Measurements from ENCODE around the gene ADAM11. TPM values are rescaled to one million over a fixed set of nuclear protein-coding genes. Genes with fewer than 3 reads are reported as not detected.
"Not testable (repeated sequence)": the region's sequence is repeated elsewhere in the genome, so short reads cannot be mapped to it uniquely, and the experiment has no call there.

The ADAM11 gene
- total and polyA plus RNA-seq, 3 experiments from 2014 or later, result 0.35 to 0.71 TPM; not detected in 1

- H3K4me1 ChIP-seq (ENCODE audit: insufficient read depth, low read length); H3K4me1 Mint-ChIP-seq; H3K4me3 Mint-ChIP-seq; H3K36me3 ChIP-seq (ENCODE audit: insufficient read depth, low read length); CTCF ChIA-PET; H3K36me3 Mint-ChIP-seq; DNase-seq; POLR2A ChIA-PET; H3K9me3 Mint-ChIP-seq; H3K4me3 ChIP-seq (ENCODE audit: low read length); H3K27ac ChIP-seq (ENCODE audit: low read depth, low read length); H3K9me3 ChIP-seq (ENCODE audit: low read length); H3K27me3 ChIP-seq (ENCODE audit: insufficient read depth, low read length, poor library complexity, severe bottlenecking): not testable (repeated sequence)
- Mint-ChIP-seq H3K27me3 (peaks cover 23 to 32% of the 10 kb centered on the region in 2 donors), H3K27ac (peak overlapping the region in 1 of 8 donors; percentile 29)
These were observed 59.7 kb downstream of the ADAM11 start for GRCh38 chr17:44818508-44818907.

GRCh38 chr17:44820631-44821212 lies 61.9 kb downstream of the ADAM11 start:
- peaks cover 24 to 26% of the 10 kb centered on the region in 2 donors for H3K27me3 Mint-ChIP-seq
- CTCF ChIA-PET, result no interaction called here
- no peak overlapping the region for H3K27ac Mint-ChIP-seq
- Histone ChIP-seq H3K27me3 (ENCODE audit: insufficient read depth, low read length, poor library complexity, severe bottlenecking) (no peaks in the 10 kb centered on the region), H3K36me3 (ENCODE audit: insufficient read depth, low read length) (no peaks in the 10 kb centered on the region), H3K4me3 (ENCODE audit: low read length) (no peak overlapping the region), H3K4me1 (ENCODE audit: insufficient read depth, low read length) (no peaks in the 10 kb centered on the region), H3K9me3 (ENCODE audit: low read length) (no peaks in the 10 kb centered on the region), H3K27ac (ENCODE audit: low read depth, low read length) (no peak overlapping the region)
- H3K4me1 Mint-ChIP-seq, result no peaks in the 10 kb centered on the region
- POLR2A ChIA-PET, result no interaction called here
- no peak overlapping the region for H3K4me3 Mint-ChIP-seq
- no peak for DNase-seq
- H3K9me3 Mint-ChIP-seq, result no peaks in the 10 kb centered on the region
- no peaks in the 10 kb centered on the region for H3K36me3 Mint-ChIP-seq

GRCh38 chr17:44825236-44825635 lies 66.4 kb downstream of the ADAM11 start:
- CTCF ChIA-PET, result interaction anchor here (0.7 kb wide), 1 partner anchor 32 kb away, joined by 3 read pairs; no protein-coding TSS in a partner anchor
- H3K4me3 Mint-ChIP-seq; H3K27ac Mint-ChIP-seq; H3K36me3 ChIP-seq (ENCODE audit: insufficient read depth, low read length); H3K36me3 Mint-ChIP-seq; H3K4me3 ChIP-seq (ENCODE audit: low read length); H3K9me3 Mint-ChIP-seq; H3K27ac ChIP-seq (ENCODE audit: low read depth, low read length); POLR2A ChIA-PET; DNase-seq; H3K9me3 ChIP-seq (ENCODE audit: low read length): not testable (repeated sequence)
- peaks cover 12% of the 10 kb centered on the region for H3K4me1 ChIP-seq (ENCODE audit: insufficient read depth, low read length)
- Mint-ChIP-seq H3K4me1 (peaks cover 9 to 12% (median 11%) of the 10 kb centered on the region in 3 donors), H3K27me3 (peaks cover 45 to 48% of the 10 kb centered on the region in 2 donors)
- peaks cover 21% of the 10 kb centered on the region for H3K27me3 ChIP-seq (ENCODE audit: insufficient read depth, low read length, poor library complexity, severe bottlenecking)

GRCh38 chr17:44826123-44826790 lies 67.5 kb downstream of the ADAM11 start:
- ChIA-PET POLR2A (no interaction called here), CTCF (interaction anchor here (0.7 kb wide), 1 partner anchor 1114 kb away, joined by 4 read pairs; no protein-coding TSS in a partner anchor)
- no peak overlapping the region for H3K27ac ChIP-seq (ENCODE audit: low read depth, low read length)
- peaks cover 0 to 2% (median 0%) of the 10 kb centered on the region in 3 donors for H3K36me3 Mint-ChIP-seq
- no peaks in the 10 kb centered on the region for H3K36me3 ChIP-seq (ENCODE audit: insufficient read depth, low read length)
- H3K4me1 Mint-ChIP-seq, result peaks cover 10 to 16% (median 11%) of the 10 kb centered on the region in 3 donors
- DNase-seq, result no peak
- no peaks in the 10 kb centered on the region for H3K9me3 ChIP-seq (ENCODE audit: low read length)
- H3K4me3 ChIP-seq (ENCODE audit: low read length), result no peak overlapping the region
- H3K27me3 Mint-ChIP-seq, result peaks cover 43 to 49% of the 10 kb centered on the region in 2 donors
- H3K4me3 Mint-ChIP-seq, result no peak overlapping the region
- H3K9me3 Mint-ChIP-seq, result no peaks in the 10 kb centered on the region
- H3K4me1 ChIP-seq (ENCODE audit: insufficient read depth, low read length), result peaks cover 12% of the 10 kb centered on the region
- no peak overlapping the region for H3K27ac Mint-ChIP-seq
- H3K27me3 ChIP-seq (ENCODE audit: insufficient read depth, low read length, poor library complexity, severe bottlenecking), result peaks cover 29% of the 10 kb centered on the region

GRCh38 chr17:44827863-44828262 lies 69.1 kb downstream of the ADAM11 start:
- POLR2A ChIA-PET, result no interaction called here
- Histone ChIP-seq H3K27me3 (ENCODE audit: insufficient read depth, low read length, poor library complexity, severe bottlenecking) (peaks cover 34% of the 10 kb centered on the region), H3K9me3 (ENCODE audit: low read length) (no peaks in the 10 kb centered on the region), H3K36me3 (ENCODE audit: insufficient read depth, low read length) (no peaks in the 10 kb centered on the region), H3K4me3 (ENCODE audit: low read length) (no peak overlapping the region), H3K4me1 (ENCODE audit: insufficient read depth, low read length) (peaks cover 12% of the 10 kb centered on the region), H3K27ac (ENCODE audit: low read depth, low read length) (no peak overlapping the region)
- Mint-ChIP-seq H3K36me3 (peaks cover 0 to 2% (median 0%) of the 10 kb centered on the region in 3 donors), H3K9me3 (no peaks in the 10 kb centered on the region), H3K27me3 (peaks cover 52 to 59% of the 10 kb centered on the region in 2 donors), H3K4me1 (peaks cover 10 to 16% (median 11%) of the 10 kb centered on the region in 3 donors), H3K27ac (no peak overlapping the region), H3K4me3 (no peak overlapping the region)
- DNase-seq, result no peak
- CTCF ChIA-PET, result no interaction called here

- peak in 2 of 5 donors; percentile 9 to 28 for DNase-seq
- Histone ChIP-seq H3K27ac (ENCODE audit: low read depth, low read length) (no peak overlapping the region), H3K27me3 (ENCODE audit: insufficient read depth, low read length, poor library complexity, severe bottlenecking) (peaks cover 35% of the 10 kb centered on the region), H3K9me3 (ENCODE audit: low read length) (no peaks in the 10 kb centered on the region), H3K4me1 (ENCODE audit: insufficient read depth, low read length) (peaks cover 12% of the 10 kb centered on the region), H3K4me3 (ENCODE audit: low read length) (peak overlapping the region; percentile 4), H3K36me3 (ENCODE audit: insufficient read depth, low read length) (no peaks in the 10 kb centered on the region)
- Mint-ChIP-seq H3K27ac (peak overlapping the region in 3 of 8 donors; percentile 11 to 60 (median 32)), H3K27me3 (peaks cover 59 to 64% of the 10 kb centered on the region in 2 donors), H3K4me1 (peaks cover 10 to 16% (median 11%) of the 10 kb centered on the region in 3 donors), H3K9me3 (no peaks in the 10 kb centered on the region), H3K4me3 (peak overlapping the region; percentile 58 to 86 (median 80)), H3K36me3 (peaks cover 0 to 2% (median 0%) of the 10 kb centered on the region in 3 donors)
- ChIA-PET POLR2A (no interaction called here), CTCF (no interaction called here)
These were observed 70.2 kb downstream of the ADAM11 start for GRCh38 chr17:44828919-44829522.

- peaks cover 0 to 2% (median 0%) of the 10 kb centered on the region in 3 donors for H3K36me3 Mint-ChIP-seq
- Histone ChIP-seq H3K4me3 (ENCODE audit: low read length) (peak within 1 kb of the TSS; percentile 4), H3K27ac (ENCODE audit: low read depth, low read length) (no peak within 1 kb of the TSS), H3K9me3 (ENCODE audit: low read length) (no peaks in the 10 kb centered on the region), H3K4me1 (ENCODE audit: insufficient read depth, low read length) (peaks cover 12% of the 10 kb centered on the region), H3K27me3 (ENCODE audit: insufficient read depth, low read length, poor library complexity, severe bottlenecking) (peaks cover 35% of the 10 kb centered on the region), H3K36me3 (ENCODE audit: insufficient read depth, low read length) (no peaks in the 10 kb centered on the region)
- peak within 1 kb of the TSS in 2 of 8 donors; percentile 32 to 60 for H3K27ac Mint-ChIP-seq
- H3K9me3 Mint-ChIP-seq, result no peaks in the 10 kb centered on the region
- peaks cover 10 to 16% (median 11%) of the 10 kb centered on the region in 3 donors for H3K4me1 Mint-ChIP-seq
- ChIA-PET POLR2A (no interaction called here), CTCF (no interaction called here)
- peaks cover 61 to 66% of the 10 kb centered on the region in 2 donors for H3K27me3 Mint-ChIP-seq
- H3K4me3 Mint-ChIP-seq, result peak within 1 kb of the TSS; percentile 76 to 86 (median 81)
- DNase-seq, result peak in 1 of 5 donors; percentile 17
These were observed 71.0 kb downstream of the ADAM11 start, which contains the start of gene GJC1 for GRCh38 chr17:44829523-44830358. Gene GJC1 (minus strand): TSS chr17:44830287. CDS start chr17:44805817, 24,470 bp downstream.
